ACHN (cell line): ENCODE data around the gene RAPGEF6.
"Not testable (repeated sequence)": the region's sequence is repeated elsewhere in the genome, so short reads cannot be mapped to it uniquely, and the experiment has no call there.

Experiments
- DNase-seq: peaks from one replicate; pipeline ENCODE4 v3.0.0-alpha.2; 2015
- in situ Hi-C: cut with HindIII; loops from 2 replicates; pipeline ENCODE4 v1.10.0; 2017; ENCODE audit warnings: low sequenced_read_pairs, low pct_ligation_motif_present, low pct_unique_long_range_greater_than_20kb

RAPGEF6 gene

GRCh38 chr5:131386124-131386523 is 248.9 kb downstream of the RAPGEF6 start:
- in situ Hi-C loops, result no loop called here

GRCh38 chr5:131384616-131385214 is 250.3 kb downstream of the RAPGEF6 start:
- DNase-seq, result no peak
- in situ Hi-C loops, result no loop called here

More at GRCh38 chr5:131386124-131386523, 248.9 kb downstream of the RAPGEF6 start:
- DNase-seq, result no peak

DNA sequence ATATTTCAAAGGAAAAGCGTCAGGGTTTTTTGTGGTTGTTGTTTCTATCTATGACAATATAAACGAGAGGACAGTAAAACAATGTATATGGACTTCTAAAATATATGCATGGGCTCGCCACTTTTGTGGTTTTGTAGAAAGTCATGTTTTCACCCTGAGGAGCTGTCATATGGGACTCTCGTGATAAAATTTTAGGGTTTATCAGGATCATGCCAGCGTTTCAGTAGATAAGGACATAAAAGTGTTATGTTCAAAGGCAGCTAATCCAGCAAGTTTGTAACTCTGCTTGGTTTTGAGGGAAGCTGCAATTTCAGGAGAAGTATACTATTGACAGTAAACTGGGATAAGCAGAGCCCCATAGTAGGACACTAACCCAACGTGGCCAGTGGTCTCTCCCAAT is 250.9 kb downstream of the RAPGEF6 start:
- in situ Hi-C loops, result no loop called here

DNA sequence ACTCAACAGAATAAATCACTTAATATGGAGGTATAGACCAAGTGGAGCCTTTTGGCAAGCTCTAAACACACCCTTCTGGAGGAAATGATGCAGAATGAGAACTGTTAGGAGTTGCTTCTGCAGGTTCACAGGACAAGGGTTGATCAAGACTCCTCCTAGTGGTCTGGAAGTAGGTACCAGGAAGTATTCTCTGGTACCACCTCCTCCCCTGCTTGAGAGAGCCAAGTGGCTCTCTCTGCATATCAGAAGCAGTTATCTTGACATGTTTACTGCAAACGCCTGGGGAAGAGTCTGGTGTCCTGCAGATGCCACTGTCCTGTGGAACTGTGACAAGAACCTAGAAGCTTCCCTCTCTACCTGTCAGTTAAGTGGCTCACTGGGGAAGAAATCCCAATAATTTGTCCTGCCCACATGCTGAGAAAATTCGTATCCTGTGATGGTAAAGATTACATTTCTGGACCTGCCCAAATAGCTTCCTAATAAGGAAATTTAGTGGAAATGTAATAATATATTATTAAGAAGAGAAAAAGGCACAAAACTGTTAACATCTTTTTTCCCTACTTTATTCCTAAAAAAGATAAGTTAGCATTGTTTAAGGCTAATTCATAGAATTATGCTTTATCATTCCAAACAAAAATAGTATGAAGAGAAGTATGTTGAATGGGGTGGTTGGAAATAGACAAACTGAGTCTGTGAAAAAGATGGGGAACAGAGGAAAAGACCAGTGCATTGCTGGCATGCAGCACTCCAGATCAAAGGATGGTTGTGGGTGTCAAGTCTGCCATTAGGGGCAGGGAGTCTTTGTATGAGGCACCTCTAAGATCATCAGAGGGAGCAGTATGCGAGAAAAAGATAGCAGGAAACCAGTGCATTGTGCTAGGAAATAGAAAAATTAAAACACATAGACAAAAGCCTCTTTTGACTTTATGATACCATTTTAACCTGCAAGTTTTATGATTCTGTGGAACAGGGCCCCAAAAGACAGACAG is 252.3 kb downstream of the RAPGEF6 start:
- DNase-seq, result peak; percentile 74
- in situ Hi-C loops, result no loop called here

More for the DNA sequence above, 250.9 kb downstream of the RAPGEF6 start:
- no peak for DNase-seq

GRCh38 chr5:131381777-131382176 is 253.3 kb downstream of the RAPGEF6 start:
- in situ Hi-C loops, result no loop called here

DNA sequence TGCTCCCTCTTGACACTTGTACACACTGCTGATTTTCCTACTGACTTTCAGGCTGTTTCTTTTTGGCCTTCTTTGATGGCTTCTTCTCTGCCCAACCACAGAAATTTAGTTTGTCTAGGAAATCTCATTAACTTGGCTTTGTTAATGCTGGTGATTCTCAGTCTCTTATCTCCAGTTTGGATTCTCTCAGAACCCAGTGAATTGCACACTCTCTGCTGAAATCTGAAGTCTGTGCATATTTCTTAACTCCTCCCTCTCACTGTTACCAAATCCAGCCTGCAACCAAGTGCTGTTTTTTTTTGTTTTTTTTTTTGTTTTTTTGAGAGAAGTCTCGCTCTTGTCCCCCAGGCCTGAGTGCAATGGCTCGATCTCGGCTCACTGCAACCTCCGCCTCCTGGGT is 254.0 kb downstream of the RAPGEF6 start:
- DNase-seq, result no peak
- in situ Hi-C loops, result no loop called here

More at GRCh38 chr5:131381777-131382176, 253.3 kb downstream of the RAPGEF6 start:
- no peak for DNase-seq

DNA sequence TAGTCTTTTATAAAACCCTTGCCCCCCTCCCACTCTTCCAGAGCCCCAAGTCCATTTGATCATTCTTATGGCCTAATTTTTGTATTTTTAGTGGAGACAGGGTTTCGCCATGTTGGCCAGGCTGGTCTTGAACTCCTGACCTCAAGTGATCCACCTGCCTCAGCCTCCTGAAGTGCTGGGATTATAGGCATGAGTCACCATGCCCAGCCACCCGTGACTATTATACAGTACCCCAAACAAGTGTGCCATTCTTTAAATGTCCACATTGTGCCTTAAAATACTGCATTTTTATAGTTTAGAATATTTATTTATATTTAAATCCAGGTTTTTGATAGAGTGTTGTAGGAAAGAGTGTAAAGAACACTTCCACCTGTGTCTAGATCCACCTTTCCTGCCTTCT is 254.8 kb downstream of the RAPGEF6 start:
- in situ Hi-C loops, DNase-seq: not testable (repeated sequence)

- DNase-seq, result peak; percentile 87
- in situ Hi-C loops, result no loop called here
Observed at GRCh38 chr5:131379723-131380122, 255.3 kb downstream of the RAPGEF6 start.

GRCh38 chr5:131378721-131379541 is 256.1 kb downstream of the RAPGEF6 start:
- in situ Hi-C loops, result no loop called here
- DNase-seq, result peak; percentile 21

- no peak for DNase-seq
- in situ Hi-C loops, result no loop called here
Observed at GRCh38 chr5:131377785-131378325, 257.2 kb downstream of the RAPGEF6 start.

DNA sequence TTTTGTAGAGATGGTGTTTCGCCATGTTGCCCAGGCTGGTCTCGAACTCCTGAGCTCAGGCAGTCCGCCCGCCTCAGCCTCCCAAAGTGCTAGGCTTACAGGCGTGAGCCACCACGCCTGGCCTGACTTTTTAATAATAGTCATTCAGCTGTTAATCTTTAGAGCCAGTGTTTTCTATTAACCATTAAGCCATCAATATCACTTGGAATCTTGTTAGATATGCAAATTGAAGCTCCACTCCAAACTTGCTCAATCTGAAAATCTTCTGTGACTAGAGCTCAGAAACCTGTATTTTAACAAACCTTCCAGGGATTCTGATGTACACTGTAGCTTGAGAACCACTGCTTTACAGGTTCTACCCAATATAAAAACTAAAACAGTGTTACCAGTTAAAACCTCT is 257.7 kb downstream of the RAPGEF6 start:
- in situ Hi-C loops, result no loop called here
- DNase-seq, result no peak

DNA sequence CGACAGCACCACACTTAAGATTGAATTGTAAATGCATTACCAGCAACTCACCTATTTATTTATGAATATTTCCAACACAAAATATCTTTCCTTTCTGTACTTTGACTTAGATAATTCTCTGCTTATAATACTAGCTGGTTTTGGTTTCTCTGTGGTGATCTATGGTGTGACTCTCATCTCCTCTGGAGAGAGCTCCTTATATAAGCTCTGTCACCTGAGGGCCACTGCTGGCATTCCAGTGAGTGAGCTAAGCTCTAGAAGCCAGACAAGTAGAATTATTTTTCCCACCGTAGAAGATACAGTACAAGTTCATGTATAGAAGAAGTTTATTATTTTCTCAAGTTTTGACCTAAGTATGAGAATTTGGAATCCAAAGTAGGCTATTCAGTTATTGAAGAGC is 259.7 kb downstream of the RAPGEF6 start:
- in situ Hi-C loops, result no loop called here
- no peak for DNase-seq
